Amniotic stem cell (primary cell): ENCODE measurements around the gene MECP2.
A peak's percentile ranks its signal among the peaks of the same experiment; 100 is the strongest.

Source experiments
- DNase-seq: peaks from one replicate; lab custom pipeline; 2025; lab: John Stamatoyannopoulos, UW

The MECP2 gene

GRCh38 chrX:154115750-154116149, 18.2 kb upstream of the MECP2 start:
- no peak for DNase-seq

DNA sequence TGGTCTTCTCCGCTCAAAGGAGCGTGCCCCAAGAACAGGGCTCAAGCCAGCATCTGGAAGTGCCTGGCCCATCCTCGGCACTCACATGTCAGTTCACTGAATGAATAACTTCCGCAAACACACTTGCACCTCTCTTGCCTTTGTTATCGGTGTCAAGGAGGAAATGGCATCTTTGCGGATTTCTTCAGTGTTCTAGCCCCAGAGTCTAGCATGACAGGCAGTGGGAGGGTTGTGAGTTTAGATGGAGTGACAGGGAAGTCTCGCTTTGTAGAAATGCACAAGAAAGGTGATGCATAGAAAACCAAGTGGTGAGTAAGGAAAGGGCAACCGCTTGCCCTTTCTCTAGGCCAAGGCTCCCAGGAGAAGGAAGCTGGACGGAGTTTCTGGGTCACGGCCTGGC, 17.6 kb upstream of the MECP2 start:
- no peak for DNase-seq

GRCh38 chrX:154114652-154115051, 17.1 kb upstream of the MECP2 start:
- no peak for DNase-seq

DNA sequence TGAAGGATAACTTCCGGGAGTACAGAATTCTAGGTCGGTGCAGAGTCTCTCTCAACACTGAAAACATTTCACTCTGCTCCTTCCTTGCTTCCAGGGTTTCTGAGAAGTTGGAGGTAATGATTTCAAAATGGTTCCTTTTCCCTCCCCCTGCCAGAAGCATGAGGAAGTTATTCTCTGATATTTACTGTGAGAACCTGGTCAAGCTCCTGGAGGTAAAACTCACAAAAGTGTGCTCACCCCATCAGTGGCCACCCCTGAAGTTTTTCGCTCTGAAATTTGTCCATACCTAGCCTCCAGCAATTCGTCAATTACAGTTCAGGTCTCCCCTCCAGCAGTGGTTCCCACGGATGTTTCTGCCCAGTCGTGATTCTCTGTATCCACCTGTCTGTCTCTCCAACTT, 16.2 kb upstream of the MECP2 start:
- no peak for DNase-seq

DNA sequence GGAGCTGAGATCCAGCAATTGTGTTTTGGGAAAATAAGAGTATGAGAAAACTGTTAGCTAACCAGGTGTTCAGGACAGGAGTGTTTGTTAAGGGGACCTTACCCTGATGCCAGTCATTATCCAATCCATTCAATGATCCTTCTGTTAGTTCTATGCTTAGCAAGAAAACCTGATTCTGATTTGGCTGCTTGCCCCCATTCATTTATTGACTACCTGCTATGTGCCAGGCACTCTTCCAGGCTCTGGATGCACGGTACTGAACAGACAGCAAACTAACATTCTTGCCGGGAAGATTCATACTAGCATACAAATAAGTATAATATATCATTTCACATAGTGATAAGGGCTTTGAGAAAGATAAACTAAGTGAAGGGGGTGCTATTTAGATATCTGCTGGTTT, 1.0 kb upstream of the MECP2 start:
- DNase-seq: no peak

- peak; percentile 2 for DNase-seq
These were observed 421 bp downstream of the MECP2 start for GRCh38 chrX:154097003-154097588.

DNA sequence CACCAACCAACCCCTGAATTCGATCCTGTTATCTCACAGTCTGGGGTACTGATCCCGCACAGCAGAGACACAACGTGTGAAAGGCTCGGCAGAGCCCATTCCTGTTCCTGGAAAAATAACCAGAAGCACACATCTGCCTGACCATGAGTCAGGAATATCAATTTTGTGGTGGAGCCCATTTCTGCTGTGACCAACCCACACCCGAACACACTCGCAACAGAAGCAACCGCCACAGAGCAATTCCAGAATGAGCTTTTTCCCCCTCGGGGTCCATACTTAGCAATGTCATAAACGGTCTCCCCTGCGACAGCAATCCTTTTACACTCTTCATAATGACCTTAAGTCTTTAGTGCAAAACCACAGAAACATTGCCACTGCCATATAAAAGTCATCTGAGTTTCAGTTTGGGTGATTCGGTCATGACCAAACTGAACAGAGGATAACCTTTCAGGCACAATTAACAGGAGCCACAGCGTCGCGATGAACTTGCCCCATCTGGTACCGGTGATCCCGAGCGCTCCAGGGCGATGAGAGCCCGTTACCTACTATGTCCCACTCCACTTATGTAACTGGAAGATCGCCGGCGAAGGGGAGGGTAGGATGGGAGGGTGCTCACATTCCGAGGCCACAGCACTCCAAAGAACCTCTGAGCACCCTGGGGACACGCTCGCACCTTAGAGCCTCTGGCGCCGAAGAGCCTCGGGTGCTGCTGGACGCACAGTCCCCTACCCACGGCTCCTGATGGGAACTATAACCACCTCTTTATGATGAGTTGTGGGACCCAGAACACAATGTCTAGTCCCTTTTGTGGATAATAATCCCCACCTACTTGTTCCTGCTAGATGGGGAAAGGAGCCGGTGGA, 1.1 kb downstream of the MECP2 start:
- DNase-seq: no peak

GRCh38 chrX:154094833-154095232, 2.7 kb downstream of the MECP2 start:
- DNase-seq: no peak

- no peak for DNase-seq
These were observed 3.6 kb downstream of the MECP2 start for GRCh38 chrX:154093965-154094364.

DNA sequence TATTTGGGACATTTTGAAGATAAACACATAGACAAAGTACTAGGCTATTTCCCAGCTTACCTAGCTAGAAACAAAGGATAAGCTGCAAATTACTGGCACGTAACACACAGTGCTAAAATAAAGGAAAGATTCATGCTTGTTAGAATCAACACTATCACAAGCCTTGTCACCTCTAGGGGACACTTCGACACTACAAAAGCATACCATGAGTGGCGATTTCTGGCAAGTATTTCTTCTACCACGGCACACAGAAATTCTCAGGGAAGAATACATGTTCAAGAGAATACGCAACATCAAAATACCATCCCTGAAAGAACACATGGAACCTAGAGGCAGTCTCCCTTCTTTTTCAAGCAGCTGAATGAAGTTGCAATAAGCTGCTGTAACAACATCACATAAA, 5.1 kb downstream of the MECP2 start:
- DNase-seq: no peak

DNA sequence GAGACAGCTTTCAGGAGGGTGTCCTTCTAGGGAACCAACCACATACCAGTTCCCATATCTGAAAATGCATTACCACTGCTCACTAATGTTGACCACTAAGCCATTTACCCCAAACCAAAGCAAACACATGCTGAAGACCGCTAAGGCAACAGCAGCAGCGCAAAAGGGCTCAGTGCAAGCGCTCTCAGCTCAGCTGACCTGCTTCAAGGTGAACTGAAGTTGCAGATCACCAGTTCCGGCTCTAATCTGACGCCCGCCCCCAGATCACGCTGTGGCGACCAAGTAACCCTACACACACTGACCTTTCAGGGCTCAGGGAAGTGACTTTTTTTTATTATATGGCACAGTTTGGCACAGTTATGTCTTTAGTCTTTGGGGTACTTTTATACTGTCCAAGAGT, 5.8 kb downstream of the MECP2 start:
- no peak for DNase-seq

GRCh38 chrX:154090731-154091130, 6.8 kb downstream of the MECP2 start:
- DNase-seq: no peak

DNA sequence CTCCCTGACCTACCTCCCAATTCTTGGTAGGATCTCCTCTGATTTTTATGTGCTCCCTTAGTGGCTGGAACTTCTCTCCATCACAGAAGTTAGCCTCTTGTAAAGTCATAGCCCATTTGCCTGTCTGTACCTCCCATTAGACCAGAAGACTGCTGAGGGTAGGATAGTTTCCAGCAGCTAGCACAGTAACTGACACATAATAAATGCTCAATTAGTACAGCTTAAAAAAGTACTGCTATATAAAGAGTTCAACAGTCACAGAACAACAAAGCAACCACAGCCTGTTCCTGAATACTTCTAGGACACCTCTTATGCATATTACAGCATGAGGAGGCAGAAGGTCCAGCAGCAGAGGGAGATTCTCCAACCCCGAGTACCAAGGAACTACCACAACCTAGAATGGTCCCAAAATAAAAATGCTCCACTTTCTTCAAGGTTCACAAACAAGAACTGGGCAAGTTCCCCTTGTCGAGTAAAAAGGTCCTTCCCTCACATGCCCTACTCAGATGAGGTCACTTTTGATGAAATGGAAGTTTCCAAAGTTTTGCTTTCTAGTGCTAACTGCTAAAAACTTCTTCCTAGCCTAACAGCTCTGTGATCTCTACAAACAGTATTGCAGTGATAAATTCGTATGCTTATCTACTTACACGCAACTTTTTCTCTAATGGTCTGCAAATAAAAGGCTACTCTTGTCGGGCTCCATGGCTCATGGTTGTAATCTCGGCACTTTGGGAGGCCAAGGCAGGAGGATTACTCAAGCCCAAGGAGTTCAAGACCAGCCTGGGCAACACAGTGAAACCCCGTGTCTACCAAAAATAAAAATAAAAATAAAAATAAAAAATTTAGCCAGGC, 12.8 kb downstream of the MECP2 start:
- no peak for DNase-seq

DNA sequence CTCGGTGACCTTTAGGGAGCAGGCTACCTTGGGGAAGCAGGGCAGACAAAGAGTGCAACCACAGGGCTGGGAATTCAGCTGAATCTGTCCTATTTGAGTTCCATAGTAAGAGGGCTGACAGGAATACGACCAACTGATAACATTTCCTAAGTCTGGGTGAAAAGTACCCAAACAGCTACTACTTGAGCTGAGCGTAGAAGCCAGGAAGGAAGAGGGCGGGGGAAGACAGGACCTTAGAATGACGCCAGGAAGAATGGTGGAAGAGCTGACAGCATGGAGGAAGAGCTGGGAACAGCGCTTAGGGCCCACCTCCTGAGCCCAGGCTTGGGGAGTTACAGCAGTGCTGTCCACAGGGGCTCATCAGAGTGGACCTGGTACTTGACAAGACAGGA, 14.4 kb downstream of the MECP2 start:
- DNase-seq: no peak

DNA sequence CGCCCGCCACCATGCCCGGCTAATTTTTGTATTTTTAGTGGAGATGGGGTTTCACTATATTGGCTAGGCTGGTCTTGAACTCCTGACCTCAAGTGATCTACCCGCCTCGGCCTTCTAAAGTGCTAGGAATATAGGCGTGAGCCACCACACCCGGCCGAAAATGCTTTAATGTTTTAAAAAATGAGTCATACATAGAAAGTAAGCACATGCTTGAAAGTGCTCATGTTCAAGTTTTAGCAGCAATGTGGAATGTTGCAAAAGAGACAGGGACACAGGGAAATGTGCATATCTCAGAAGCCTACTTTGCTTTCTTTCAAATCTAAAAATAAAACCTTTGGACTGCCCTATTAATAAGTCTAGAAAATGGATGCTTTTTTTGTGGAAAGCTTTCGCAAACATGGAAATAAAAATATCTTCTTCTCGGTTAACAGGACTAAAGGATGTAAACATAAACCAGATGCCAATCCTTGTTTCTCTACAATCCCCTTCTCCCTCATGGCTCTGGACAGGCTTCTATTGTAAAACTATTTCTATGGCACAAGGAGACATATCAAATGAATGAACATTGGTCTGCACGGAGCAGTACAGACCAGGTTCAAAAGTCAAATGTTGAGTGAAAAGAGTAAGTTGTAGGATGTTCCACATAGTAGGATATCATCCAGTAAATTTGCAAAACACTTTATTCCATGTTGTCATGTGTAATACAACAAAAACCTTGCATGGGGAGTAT, 15.0 kb downstream of the MECP2 start:
- no peak for DNase-seq

DNA sequence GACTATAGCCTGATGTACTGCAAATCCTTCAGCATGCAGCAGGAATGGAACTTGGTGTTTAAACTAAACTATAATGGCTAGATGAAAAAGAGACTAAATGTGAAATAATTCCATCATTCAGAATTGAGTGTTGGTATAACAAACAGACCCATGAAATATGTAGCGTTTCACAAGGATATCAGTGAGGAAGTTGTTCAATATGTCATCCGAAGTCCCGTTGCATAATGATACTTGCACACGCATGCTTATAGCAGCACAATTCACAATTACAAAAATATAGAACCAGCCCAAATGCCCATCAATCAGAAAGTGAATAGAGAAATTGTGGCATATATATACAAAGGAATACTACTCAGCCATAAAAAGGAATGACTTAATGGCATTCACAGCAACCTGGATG, 20.4 kb downstream of the MECP2 start:
- DNase-seq: no peak

- no peak for DNase-seq
These were observed 23.3 kb downstream of the MECP2 start for GRCh38 chrX:154074199-154074598.

DNA sequence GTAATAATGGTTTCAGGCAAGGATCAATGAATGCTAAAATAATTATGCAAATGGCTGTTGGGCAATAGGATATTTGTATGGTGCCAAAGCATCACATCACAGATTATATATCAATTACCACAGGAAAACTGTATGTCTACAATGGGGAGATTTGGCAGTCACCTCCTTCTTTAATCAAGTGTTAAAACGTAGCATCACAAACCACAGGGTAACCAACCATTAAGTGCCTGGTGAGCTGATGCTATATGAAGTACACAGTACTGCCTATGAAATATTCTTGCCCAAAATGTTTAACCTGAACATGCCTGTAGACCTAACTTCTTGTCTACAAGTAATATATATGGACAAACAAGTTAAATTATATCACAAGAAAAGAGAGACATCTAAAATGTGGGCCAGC, 25.3 kb downstream of the MECP2 start:
- no peak for DNase-seq

- DNase-seq: no peak
These were observed 29.0 kb downstream of the MECP2 start for GRCh38 chrX:154068560-154068959.

- no peak for DNase-seq
These were observed 32.7 kb downstream of the MECP2 start for GRCh38 chrX:154064637-154065435.

DNA sequence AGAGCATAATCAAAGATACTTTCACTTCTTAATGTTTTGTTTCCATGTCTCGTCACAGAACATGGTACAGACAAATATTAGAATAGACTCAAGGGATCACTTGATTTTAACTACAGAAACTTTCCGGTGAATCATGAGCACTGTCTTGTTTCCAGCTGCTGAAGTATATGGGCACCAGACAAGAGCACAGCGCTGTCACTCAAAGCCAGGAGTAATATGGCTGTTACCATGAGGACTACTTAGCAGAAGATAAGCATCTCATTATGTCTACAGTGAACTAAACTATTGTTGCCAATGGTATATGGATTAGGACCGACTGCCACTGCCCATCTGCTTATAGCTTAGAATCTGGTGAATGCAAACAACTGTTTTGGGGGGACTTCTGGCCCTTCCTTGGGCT, 34.3 kb downstream of the MECP2 start:
- DNase-seq: no peak
